ENCODE measurements around the gene NFIB. TPM values are rescaled to one million over a fixed set of nuclear protein-coding genes. Genes with fewer than 3 reads are reported as not detected.
A peak's percentile ranks its signal among the peaks of the same experiment; 100 is the strongest.

Gene NFIB
- total RNA-seq, 1 donor from 2014 or later: 66.3 TPM

- H3K4me1 Mint-ChIP-seq (ENCODE audit: low read depth): peaks cover 61% of the 10 kb centered on the region
Measured at GRCh38 chr9:14281876-14282275, 32.1 kb downstream of the NFIB start.

GRCh38 chr9:14281136-14281795 is 32.7 kb downstream of the NFIB start:
- Mint-ChIP-seq H3K4me3 (ENCODE audit: unreplicated experiment) (no peak overlapping the region), H3K4me1 (ENCODE audit: low read depth) (peaks cover 64% of the 10 kb centered on the region)
- DNase-seq (ENCODE audit: low spot score): no peak

More at GRCh38 chr9:14281876-14282275, 32.1 kb downstream of the NFIB start:
- peak overlapping the region; percentile 67 for H3K27ac Mint-ChIP-seq (ENCODE audit: unreplicated experiment)
- H3K27me3 Mint-ChIP-seq (ENCODE audit: low read depth): no peaks in the 10 kb centered on the region
- DNase-seq (ENCODE audit: low spot score): no peak
- H3K9me3 Mint-ChIP-seq (ENCODE audit: low read depth): no peaks in the 10 kb centered on the region
- H3K4me3 Mint-ChIP-seq (ENCODE audit: unreplicated experiment): no peak overlapping the region
- no peak for TF ChIP-seq CTCF (IDR thresholded peaks at IDR 0.05)
- no peaks in the 10 kb centered on the region for H3K36me3 Mint-ChIP-seq (ENCODE audit: low read depth)

GRCh38 chr9:14279671-14280070 is 34.3 kb downstream of the NFIB start:
- Mint-ChIP-seq H3K36me3 (ENCODE audit: low read depth) (no peaks in the 10 kb centered on the region), H3K9me3 (ENCODE audit: low read depth) (no peaks in the 10 kb centered on the region), H3K4me1 (ENCODE audit: low read depth) (peaks cover 77% of the 10 kb centered on the region), H3K27ac (ENCODE audit: unreplicated experiment) (no peak overlapping the region), H3K27me3 (ENCODE audit: low read depth) (no peaks in the 10 kb centered on the region), H3K4me3 (ENCODE audit: unreplicated experiment) (no peak overlapping the region)
- TF ChIP-seq CTCF (IDR thresholded peaks at IDR 0.05): no peak
- DNase-seq (ENCODE audit: low spot score): no peak

More at GRCh38 chr9:14281136-14281795, 32.7 kb downstream of the NFIB start:
- H3K36me3 Mint-ChIP-seq (ENCODE audit: low read depth): no peaks in the 10 kb centered on the region
- no peaks in the 10 kb centered on the region for H3K9me3 Mint-ChIP-seq (ENCODE audit: low read depth)
- no peaks in the 10 kb centered on the region for H3K27me3 Mint-ChIP-seq (ENCODE audit: low read depth)
- no peak for TF ChIP-seq CTCF (IDR thresholded peaks at IDR 0.05)
- peak overlapping the region; percentile 67 for H3K27ac Mint-ChIP-seq (ENCODE audit: unreplicated experiment)

GRCh38 chr9:14278291-14278721 is 35.6 kb downstream of the NFIB start:
- Mint-ChIP-seq H3K4me3 (ENCODE audit: unreplicated experiment) (no peak overlapping the region), H3K27ac (ENCODE audit: unreplicated experiment) (no peak overlapping the region), H3K9me3 (ENCODE audit: low read depth) (no peaks in the 10 kb centered on the region), H3K27me3 (ENCODE audit: low read depth) (no peaks in the 10 kb centered on the region), H3K4me1 (ENCODE audit: low read depth) (peaks cover 85% of the 10 kb centered on the region), H3K36me3 (ENCODE audit: low read depth) (no peaks in the 10 kb centered on the region)
- DNase-seq (ENCODE audit: low spot score): no peak
- no peak for TF ChIP-seq CTCF (IDR thresholded peaks at IDR 0.05)

- H3K27ac Mint-ChIP-seq (ENCODE audit: unreplicated experiment): peak overlapping the region; percentile 53
- H3K36me3 Mint-ChIP-seq (ENCODE audit: low read depth): no peaks in the 10 kb centered on the region
- no peak for DNase-seq (ENCODE audit: low spot score)
- no peaks in the 10 kb centered on the region for H3K9me3 Mint-ChIP-seq (ENCODE audit: low read depth)
- peaks cover 85% of the 10 kb centered on the region for H3K4me1 Mint-ChIP-seq (ENCODE audit: low read depth)
- TF ChIP-seq CTCF (IDR thresholded peaks at IDR 0.05): no peak
- no peak overlapping the region for H3K4me3 Mint-ChIP-seq (ENCODE audit: unreplicated experiment)
- no peaks in the 10 kb centered on the region for H3K27me3 Mint-ChIP-seq (ENCODE audit: low read depth)
Measured at GRCh38 chr9:14277761-14278160, 36.2 kb downstream of the NFIB start.
